GM04503 (cell line): ENCODE results near the gene PPP2R2C.
A peak's percentile ranks its signal among the peaks of the same experiment; 100 is the strongest.

Source experiments
- DNase-seq: peaks from one replicate; pipeline ENCODE4 v3.0.0-alpha.2; 2012; ENCODE audit warnings: low read depth

Gene PPP2R2C

GRCh38 chr4:6345096-6345830 lies 127.2 kb downstream of the PPP2R2C start:
- DNase-seq = no peak

- DNase-seq = peak; percentile 29
These were observed 128.4 kb downstream of the PPP2R2C start for GRCh38 chr4:6343939-6344408.

- no peak for DNase-seq
These were observed 129.7 kb downstream of the PPP2R2C start for GRCh38 chr4:6342530-6343293.

GRCh38 chr4:6341696-6342095 lies 130.7 kb downstream of the PPP2R2C start:
- DNase-seq = no peak

GRCh38 chr4:6340446-6341015 lies 131.9 kb downstream of the PPP2R2C start:
- DNase-seq = no peak

- no peak for DNase-seq
These were observed 132.5 kb downstream of the PPP2R2C start for GRCh38 chr4:6339818-6340445.

GRCh38 chr4:6338951-6339817 lies 133.2 kb downstream of the PPP2R2C start:
- no peak for DNase-seq

- no peak for DNase-seq
These were observed 134.1 kb downstream of the PPP2R2C start for GRCh38 chr4:6338175-6338950.

GRCh38 chr4:6337331-6337935 lies 135.0 kb downstream of the PPP2R2C start:
- DNase-seq = no peak

- DNase-seq = no peak
These were observed 136.2 kb downstream of the PPP2R2C start for GRCh38 chr4:6336166-6336565.

- no peak for DNase-seq
These were observed 137.3 kb downstream of the PPP2R2C start for GRCh38 chr4:6335040-6335590.

- DNase-seq = no peak
These were observed 138.1 kb downstream of the PPP2R2C start for GRCh38 chr4:6334203-6334887.

GRCh38 chr4:6333301-6334202 lies 138.9 kb downstream of the PPP2R2C start:
- DNase-seq = no peak

- no peak for DNase-seq
These were observed 139.8 kb downstream of the PPP2R2C start for GRCh38 chr4:6332669-6333050.

- DNase-seq = no peak
These were observed 140.3 kb downstream of the PPP2R2C start for GRCh38 chr4:6332042-6332668.

GRCh38 chr4:6331468-6331867 lies 140.9 kb downstream of the PPP2R2C start:
- DNase-seq = no peak

GRCh38 chr4:6331018-6331417 lies 141.4 kb downstream of the PPP2R2C start:
- no peak for DNase-seq

GRCh38 chr4:6330384-6330767 lies 142.0 kb downstream of the PPP2R2C start:
- DNase-seq = no peak
